HEK293 (cell line): ENCODE data around the gene BCL11A.

Experiments used
- CTCF ChIA-PET: fragments of 350-600 bp; formaldehyde crosslinking; extraction: SDS; loops from one replicate; lab custom pipeline; 2021; ENCODE audit warnings: antibody characterized with exemption; lab: Yijun Ruan, JAX
- POLR2A ChIA-PET: fragments of 300-600 bp; formaldehyde crosslinking; extraction: SDS; loops from one replicate; lab custom pipeline; 2020; ENCODE audit warnings: antibody characterized with exemption, inconsistent platforms; lab: Yijun Ruan, JAX
- H3K27ac ChIP-seq: fragments of 200-500 bp; sonication (Bioruptor generic); 2 replicates; pipeline ENCODE4 v1.5.1; 2014; ENCODE audit warnings: low read depth, low read length, control low read depth, inconsistent platforms; ENCODE audit errors: extremely low read depth
- H3K36me3 ChIP-seq, 2 experiments: fragments of 200-500 bp in 1 of 2; sonication (Bioruptor generic) in 1 of 2; 1 replicate in 1 of 2; 2 replicates in 1 of 2; pipeline ENCODE4 v1.5.1; 2014 to 2017; ENCODE audit warnings: inconsistent platforms in 2 of 2, low read length in 2 of 2; ENCODE audit not compliant: control insufficient read depth in 2 of 2, insufficient read depth in 1 of 2
- H3K4me1 ChIP-seq: fragments of 200-500 bp; sonication (Bioruptor generic); 2 replicates; pipeline ENCODE4 v1.5.1; 2014; ENCODE audit warnings: mild to moderate bottlenecking, low read length, inconsistent platforms; ENCODE audit not compliant: control insufficient read depth, insufficient read depth
- H3K4me3 ChIP-seq: 2 replicates; pipeline ENCODE4 v1.5.1; 2011; ENCODE audit warnings: low read depth, mild to moderate bottlenecking, control low read depth, low read length, moderate library complexity
- H3K9me3 ChIP-seq: fragments of 200-500 bp; sonication (Bioruptor generic); 2 replicates; pipeline ENCODE4 v1.5.1; 2014; ENCODE audit warnings: low read depth, low read length, inconsistent platforms; ENCODE audit not compliant: control insufficient read depth, insufficient read depth
- GLIS1 ChIP-seq: fragments of 450-650 bp; formaldehyde crosslinking; IDR thresholded peaks from 2 replicates; pipeline ENCODE4 v1.5.1; 2016; ENCODE audit warnings: missing biosample characterization, missing genetic modification characterization
- OVOL3 ChIP-seq: fragments of 450-650 bp; formaldehyde crosslinking; IDR thresholded peaks from 2 replicates; pipeline ENCODE4 v1.5.1; 2016; ENCODE audit warnings: missing biosample characterization, missing genetic modification characterization
- ZBTB21 ChIP-seq: fragments of 450-650 bp; formaldehyde crosslinking; IDR thresholded peaks from 2 replicates; pipeline ENCODE4 v1.5.1; 2017; ENCODE audit warnings: missing biosample characterization, missing genetic modification characterization
- ZBTB48 ChIP-seq: fragments of 450-650 bp; formaldehyde crosslinking; IDR thresholded peaks from 2 replicates; pipeline ENCODE4 v1.5.1; 2016; ENCODE audit warnings: missing biosample characterization, missing genetic modification characterization
- ZNF335 ChIP-seq: fragments of 450-650 bp; formaldehyde crosslinking; conservative IDR thresholded peaks from 2 replicates; pipeline ENCODE4 v1.5.1; 2016; ENCODE audit warnings: missing biosample characterization, missing genetic modification characterization
- ZNF391 ChIP-seq: fragments of 450-650 bp; formaldehyde crosslinking; IDR thresholded peaks from 2 replicates; pipeline ENCODE4 v1.5.1; 2016; ENCODE audit warnings: low read depth, missing biosample characterization, missing genetic modification characterization, borderline replicate concordance
- ZNF501 ChIP-seq: fragments of 450-650 bp; formaldehyde crosslinking; IDR thresholded peaks from 2 replicates; pipeline ENCODE4 v1.5.1; 2016; ENCODE audit warnings: missing biosample characterization, missing genetic modification characterization
- ZNF585B ChIP-seq: fragments of 450-650 bp; formaldehyde crosslinking; IDR thresholded peaks from 2 replicates; pipeline ENCODE4 v1.5.1; 2016; ENCODE audit warnings: missing biosample characterization, missing genetic modification characterization
- ZNF707 ChIP-seq: fragments of 450-650 bp; formaldehyde crosslinking; IDR thresholded peaks from 2 replicates; pipeline ENCODE4 v1.5.1; 2016; ENCODE audit warnings: missing biosample characterization, missing genetic modification characterization
- ZNF768 ChIP-seq: fragments of 450-650 bp; formaldehyde crosslinking; IDR thresholded peaks from 2 replicates; pipeline ENCODE4 v1.5.1; 2018; ENCODE audit warnings: missing biosample characterization, mild to moderate bottlenecking, missing genetic modification characterization
- TF ChIP-seq, protein P1 (sequence below): fragments of 450-650 bp; formaldehyde crosslinking; IDR thresholded peaks from 2 replicates; pipeline ENCODE4 v1.5.1; 2017; ENCODE audit warnings: missing biosample characterization, missing genetic modification characterization
- TF ChIP-seq, protein P2 (sequence below): fragments of 450-650 bp; formaldehyde crosslinking; IDR thresholded peaks from 2 replicates; pipeline ENCODE4 v1.5.1; 2016; ENCODE audit warnings: missing biosample characterization, missing genetic modification characterization
- TF ChIP-seq, protein P3 (sequence below): fragments of 450-650 bp; formaldehyde crosslinking; IDR thresholded peaks from 2 replicates; pipeline ENCODE4 v1.5.1; 2016; ENCODE audit warnings: missing biosample characterization, missing genetic modification characterization
- TF ChIP-seq, protein P4 (sequence below): fragments of 450-650 bp; formaldehyde crosslinking; IDR thresholded peaks from 2 replicates; pipeline ENCODE4 v1.5.1; 2017; ENCODE audit warnings: missing biosample characterization, missing genetic modification characterization
- TF ChIP-seq, protein P5 (sequence below): fragments of 450-650 bp; formaldehyde crosslinking; IDR thresholded peaks from 2 replicates; pipeline ENCODE4 v1.5.1; 2016; ENCODE audit warnings: missing biosample characterization, missing genetic modification characterization
- TF ChIP-seq, protein P6 (sequence below): fragments of 450-650 bp; formaldehyde crosslinking; IDR thresholded peaks from 2 replicates; pipeline ENCODE4 v1.5.1; 2016; ENCODE audit warnings: missing biosample characterization, missing genetic modification characterization, low read depth
- TF ChIP-seq, protein P7 (sequence below): fragments of 450-650 bp; formaldehyde crosslinking; IDR thresholded peaks from 2 replicates; pipeline ENCODE4 v1.5.1; 2016; ENCODE audit warnings: missing biosample characterization, missing genetic modification characterization

BCL11A gene

DNA sequence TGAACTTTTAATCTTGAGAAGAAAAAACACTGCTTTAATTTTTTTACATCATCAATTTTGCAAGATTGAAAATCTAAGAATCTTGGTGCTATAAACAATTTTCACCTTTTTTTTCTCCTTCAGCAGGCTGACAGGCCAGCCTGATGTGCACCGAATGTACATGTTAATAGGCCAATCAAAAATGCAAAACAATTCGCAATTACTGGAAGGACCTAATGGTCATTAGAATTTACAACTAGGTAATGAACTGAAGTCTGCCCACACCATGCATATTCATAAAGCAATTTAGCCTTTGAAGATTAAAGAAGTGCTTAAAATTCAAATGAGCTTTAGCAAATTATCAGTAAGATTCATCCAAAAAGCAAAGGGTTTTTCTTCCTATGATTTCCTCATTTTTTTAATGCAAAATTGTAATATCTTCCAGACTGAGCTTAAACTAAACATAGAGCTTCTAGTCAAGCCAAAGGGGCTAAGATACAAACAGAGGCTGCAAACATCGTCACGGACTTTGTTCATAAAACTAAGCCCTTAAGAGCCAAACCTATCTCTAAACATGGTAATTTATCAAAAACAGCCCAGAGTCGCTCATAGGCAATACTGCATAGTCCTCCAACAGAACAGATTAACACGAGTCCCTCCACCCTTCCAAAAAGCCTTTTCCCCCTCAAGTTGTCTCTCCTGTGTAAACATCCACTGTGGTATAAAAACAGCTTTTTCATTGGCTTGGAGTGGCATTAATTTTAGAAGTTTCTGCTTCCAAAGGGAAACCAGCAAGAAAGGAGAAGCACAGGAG, 18.4 kb downstream of the BCL11A start (continued):
- TF ChIP-seq, protein P1, sequence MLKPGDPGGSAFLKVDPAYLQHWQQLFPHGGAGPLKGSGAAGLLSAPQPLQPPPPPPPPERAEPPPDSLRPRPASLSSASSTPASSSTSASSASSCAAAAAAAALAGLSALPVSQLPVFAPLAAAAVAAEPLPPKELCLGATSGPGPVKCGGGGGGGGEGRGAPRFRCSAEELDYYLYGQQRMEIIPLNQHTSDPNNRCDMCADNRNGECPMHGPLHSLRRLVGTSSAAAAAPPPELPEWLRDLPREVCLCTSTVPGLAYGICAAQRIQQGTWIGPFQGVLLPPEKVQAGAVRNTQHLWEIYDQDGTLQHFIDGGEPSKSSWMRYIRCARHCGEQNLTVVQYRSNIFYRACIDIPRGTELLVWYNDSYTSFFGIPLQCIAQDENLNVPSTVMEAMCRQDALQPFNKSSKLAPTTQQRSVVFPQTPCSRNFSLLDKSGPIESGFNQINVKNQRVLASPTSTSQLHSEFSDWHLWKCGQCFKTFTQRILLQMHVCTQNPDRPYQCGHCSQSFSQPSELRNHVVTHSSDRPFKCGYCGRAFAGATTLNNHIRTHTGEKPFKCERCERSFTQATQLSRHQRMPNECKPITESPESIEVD (tag by site-specific recombination) = peak; percentile 94
- TF ChIP-seq ZNF707 (tag by site-specific recombination) = no peak
- TF ChIP-seq, protein P2, sequence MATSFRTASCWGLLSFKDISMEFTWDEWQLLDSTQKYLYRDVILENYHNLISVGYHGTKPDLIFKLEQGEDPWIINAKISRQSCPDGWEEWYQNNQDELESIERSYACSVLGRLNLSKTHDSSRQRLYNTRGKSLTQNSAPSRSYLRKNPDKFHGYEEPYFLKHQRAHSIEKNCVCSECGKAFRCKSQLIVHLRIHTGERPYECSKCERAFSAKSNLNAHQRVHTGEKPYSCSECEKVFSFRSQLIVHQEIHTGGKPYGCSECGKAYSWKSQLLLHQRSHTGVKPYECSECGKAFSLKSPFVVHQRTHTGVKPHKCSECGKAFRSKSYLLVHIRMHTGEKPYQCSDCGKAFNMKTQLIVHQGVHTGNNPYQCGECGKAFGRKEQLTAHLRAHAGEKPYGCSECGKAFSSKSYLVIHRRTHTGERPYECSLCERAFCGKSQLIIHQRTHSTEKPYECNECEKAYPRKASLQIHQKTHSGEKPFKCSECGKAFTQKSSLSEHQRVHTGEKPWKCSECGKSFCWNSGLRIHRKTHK = no peak
- TF ChIP-seq, protein P3, sequence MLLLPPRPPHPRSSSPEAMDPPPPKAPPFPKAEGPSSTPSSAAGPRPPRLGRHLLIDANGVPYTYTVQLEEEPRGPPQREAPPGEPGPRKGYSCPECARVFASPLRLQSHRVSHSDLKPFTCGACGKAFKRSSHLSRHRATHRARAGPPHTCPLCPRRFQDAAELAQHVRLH (tag by site-specific recombination) = no peak
- no peak for TF ChIP-seq ZBTB48 (tag by site-specific recombination)
- TF ChIP-seq, protein P4, sequence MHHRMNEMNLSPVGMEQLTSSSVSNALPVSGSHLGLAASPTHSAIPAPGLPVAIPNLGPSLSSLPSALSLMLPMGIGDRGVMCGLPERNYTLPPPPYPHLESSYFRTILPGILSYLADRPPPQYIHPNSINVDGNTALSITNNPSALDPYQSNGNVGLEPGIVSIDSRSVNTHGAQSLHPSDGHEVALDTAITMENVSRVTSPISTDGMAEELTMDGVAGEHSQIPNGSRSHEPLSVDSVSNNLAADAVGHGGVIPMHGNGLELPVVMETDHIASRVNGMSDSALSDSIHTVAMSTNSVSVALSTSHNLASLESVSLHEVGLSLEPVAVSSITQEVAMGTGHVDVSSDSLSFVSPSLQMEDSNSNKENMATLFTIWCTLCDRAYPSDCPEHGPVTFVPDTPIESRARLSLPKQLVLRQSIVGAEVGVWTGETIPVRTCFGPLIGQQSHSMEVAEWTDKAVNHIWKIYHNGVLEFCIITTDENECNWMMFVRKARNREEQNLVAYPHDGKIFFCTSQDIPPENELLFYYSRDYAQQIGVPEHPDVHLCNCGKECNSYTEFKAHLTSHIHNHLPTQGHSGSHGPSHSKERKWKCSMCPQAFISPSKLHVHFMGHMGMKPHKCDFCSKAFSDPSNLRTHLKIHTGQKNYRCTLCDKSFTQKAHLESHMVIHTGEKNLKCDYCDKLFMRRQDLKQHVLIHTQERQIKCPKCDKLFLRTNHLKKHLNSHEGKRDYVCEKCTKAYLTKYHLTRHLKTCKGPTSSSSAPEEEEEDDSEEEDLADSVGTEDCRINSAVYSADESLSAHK (tag by site-specific recombination) = peak; percentile 85
- TF ChIP-seq OVOL3 (tag by site-specific recombination) = no peak
- TF ChIP-seq, protein P5, sequence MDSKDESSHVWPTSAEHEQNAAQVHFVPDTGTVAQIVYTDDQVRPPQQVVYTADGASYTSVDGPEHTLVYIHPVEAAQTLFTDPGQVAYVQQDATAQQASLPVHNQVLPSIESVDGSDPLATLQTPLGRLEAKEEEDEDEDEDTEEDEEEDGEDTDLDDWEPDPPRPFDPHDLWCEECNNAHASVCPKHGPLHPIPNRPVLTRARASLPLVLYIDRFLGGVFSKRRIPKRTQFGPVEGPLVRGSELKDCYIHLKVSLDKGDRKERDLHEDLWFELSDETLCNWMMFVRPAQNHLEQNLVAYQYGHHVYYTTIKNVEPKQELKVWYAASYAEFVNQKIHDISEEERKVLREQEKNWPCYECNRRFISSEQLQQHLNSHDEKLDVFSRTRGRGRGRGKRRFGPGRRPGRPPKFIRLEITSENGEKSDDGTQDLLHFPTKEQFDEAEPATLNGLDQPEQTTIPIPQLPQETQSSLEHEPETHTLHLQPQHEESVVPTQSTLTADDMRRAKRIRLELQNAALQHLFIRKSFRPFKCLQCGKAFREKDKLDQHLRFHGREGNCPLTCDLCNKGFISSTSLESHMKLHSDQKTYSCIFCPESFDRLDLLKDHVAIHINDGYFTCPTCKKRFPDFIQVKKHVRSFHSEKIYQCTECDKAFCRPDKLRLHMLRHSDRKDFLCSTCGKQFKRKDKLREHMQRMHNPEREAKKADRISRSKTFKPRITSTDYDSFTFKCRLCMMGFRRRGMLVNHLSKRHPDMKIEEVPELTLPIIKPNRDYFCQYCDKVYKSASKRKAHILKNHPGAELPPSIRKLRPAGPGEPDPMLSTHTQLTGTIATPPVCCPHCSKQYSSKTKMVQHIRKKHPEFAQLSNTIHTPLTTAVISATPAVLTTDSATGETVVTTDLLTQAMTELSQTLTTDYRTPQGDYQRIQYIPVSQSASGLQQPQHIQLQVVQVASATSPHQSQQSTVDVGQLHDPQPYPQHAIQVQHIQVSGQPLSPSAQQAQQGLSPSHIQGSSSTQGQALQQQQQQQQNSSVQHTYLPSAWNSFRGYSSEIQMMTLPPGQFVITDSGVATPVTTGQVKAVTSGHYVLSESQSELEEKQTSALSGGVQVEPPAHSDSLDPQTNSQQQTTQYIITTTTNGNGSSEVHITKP (tag by site-specific recombination) = peak; percentile 23; the same call in 1 of the 2 replicates
- TF ChIP-seq ZNF335 (tag by site-specific recombination) = no peak
- TF ChIP-seq ZNF768 (tag by site-specific recombination) = no peak
- no peak for TF ChIP-seq ZNF391
- no peak for TF ChIP-seq ZBTB21 (tag by site-specific recombination)
- no peak for TF ChIP-seq ZNF501

DNA sequence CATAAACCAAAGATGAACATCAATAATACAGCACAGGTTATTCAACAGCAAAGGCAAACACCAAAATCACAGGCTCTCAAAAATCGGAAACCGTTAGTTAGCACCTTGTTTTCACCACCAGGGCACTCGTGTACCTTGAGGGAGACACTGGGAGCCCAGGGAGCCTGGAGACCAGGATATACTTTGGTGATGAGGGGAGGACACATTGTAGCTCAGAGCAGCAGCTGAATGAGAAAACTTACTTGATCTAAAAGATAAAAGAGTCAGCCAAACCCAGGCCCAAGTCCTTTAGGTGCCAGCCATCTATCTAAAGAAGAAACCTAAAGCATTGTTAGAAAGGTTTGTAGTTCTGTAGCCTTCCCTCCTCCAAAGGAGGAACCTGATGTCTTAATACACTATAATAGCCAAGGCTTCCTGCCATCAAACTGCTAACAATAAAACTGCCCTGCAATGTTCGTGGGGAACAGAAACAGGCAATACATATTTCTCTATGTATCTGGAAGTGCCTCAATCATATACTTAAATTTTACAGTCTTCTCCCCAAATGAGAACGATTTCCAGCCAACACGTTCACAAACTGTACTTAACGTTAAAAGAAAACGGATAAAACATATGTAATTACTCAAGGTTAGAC, 19.3 kb downstream of the BCL11A start:
- Histone ChIP-seq H3K27ac (no peak overlapping the region), H3K4me3 (no peak overlapping the region), H3K4me1 (peaks cover 78% of the 10 kb centered on the region), H3K36me3 (peaks cover 0 to 10% of the 10 kb centered on the region in 2 experiments; a peak in 1 of 3 replicates), H3K9me3 (no peaks in the 10 kb centered on the region)
- POLR2A ChIA-PET = no interaction called here
- CTCF ChIA-PET = no interaction called here
- TF ChIP-seq, protein P6, sequence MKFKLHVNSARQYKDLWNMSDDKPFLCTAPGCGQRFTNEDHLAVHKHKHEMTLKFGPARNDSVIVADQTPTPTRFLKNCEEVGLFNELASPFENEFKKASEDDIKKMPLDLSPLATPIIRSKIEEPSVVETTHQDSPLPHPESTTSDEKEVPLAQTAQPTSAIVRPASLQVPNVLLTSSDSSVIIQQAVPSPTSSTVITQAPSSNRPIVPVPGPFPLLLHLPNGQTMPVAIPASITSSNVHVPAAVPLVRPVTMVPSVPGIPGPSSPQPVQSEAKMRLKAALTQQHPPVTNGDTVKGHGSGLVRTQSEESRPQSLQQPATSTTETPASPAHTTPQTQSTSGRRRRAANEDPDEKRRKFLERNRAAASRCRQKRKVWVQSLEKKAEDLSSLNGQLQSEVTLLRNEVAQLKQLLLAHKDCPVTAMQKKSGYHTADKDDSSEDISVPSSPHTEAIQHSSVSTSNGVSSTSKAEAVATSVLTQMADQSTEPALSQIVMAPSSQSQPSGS (tag by site-specific recombination) = no peak
- no peak for TF ChIP-seq ZNF585B (tag by site-specific recombination)
- no peak for TF ChIP-seq GLIS1 (tag by site-specific recombination)
- TF ChIP-seq, protein P3 (tag by site-specific recombination) = no peak
- TF ChIP-seq, protein P7, sequence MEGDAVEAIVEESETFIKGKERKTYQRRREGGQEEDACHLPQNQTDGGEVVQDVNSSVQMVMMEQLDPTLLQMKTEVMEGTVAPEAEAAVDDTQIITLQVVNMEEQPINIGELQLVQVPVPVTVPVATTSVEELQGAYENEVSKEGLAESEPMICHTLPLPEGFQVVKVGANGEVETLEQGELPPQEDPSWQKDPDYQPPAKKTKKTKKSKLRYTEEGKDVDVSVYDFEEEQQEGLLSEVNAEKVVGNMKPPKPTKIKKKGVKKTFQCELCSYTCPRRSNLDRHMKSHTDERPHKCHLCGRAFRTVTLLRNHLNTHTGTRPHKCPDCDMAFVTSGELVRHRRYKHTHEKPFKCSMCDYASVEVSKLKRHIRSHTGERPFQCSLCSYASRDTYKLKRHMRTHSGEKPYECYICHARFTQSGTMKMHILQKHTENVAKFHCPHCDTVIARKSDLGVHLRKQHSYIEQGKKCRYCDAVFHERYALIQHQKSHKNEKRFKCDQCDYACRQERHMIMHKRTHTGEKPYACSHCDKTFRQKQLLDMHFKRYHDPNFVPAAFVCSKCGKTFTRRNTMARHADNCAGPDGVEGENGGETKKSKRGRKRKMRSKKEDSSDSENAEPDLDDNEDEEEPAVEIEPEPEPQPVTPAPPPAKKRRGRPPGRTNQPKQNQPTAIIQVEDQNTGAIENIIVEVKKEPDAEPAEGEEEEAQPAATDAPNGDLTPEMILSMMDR (tag by site-specific recombination) = 0 out of 2 replicates have a peak, but pooled peaks have one; percentile 24
- TF ChIP-seq, protein P4 (tag by site-specific recombination) = peak; percentile 89
